Lung (tissue), 12 donors: ENCODE data around the gene STRBP. TPM values are rescaled to one million over a fixed set of nuclear protein-coding genes. Genes with fewer than 3 reads are reported as not detected.
A peak's percentile ranks its signal among the peaks of the same experiment; 100 is the strongest.

Experiments
- ATAC-seq: fragments of 200-7000 bp; cut with Tn5 transposase; one replicate; pipeline ENCODE4 v1.9.1; 2020; ENCODE audit warnings: moderate number of reproducible peaks; ENCODE audit not compliant: insufficient read depth, low FRiP score
- DNase-seq, 3 donors: peaks; one replicate each; pipeline ENCODE4 v3.0.0-alpha.2; 2013 to 2017
- H3K27ac ChIP-seq, 2 donors: one replicate each; pipeline ENCODE4 v1.5.1; 2013; ENCODE audit warnings: mild to moderate bottlenecking in 2 of 2, moderate library complexity in 2 of 2, control low read depth in 1 of 2, inconsistent platforms in 1 of 2, low read depth in 1 of 2, low read length in 1 of 2
- H3K27me3 ChIP-seq, 3 donors: one replicate each; pipeline ENCODE4 v1.5.1; 2013; ENCODE audit warnings: low read length in 2 of 3; ENCODE audit not compliant: control insufficient read depth in 3 of 3, insufficient read depth in 3 of 3
- H3K36me3 ChIP-seq, 4 donors: one replicate each; pipeline ENCODE4 v1.5.1; 2013; ENCODE audit warnings: low read length in 4 of 4, mild to moderate bottlenecking in 1 of 4, moderate library complexity in 1 of 4; ENCODE audit not compliant: control insufficient read depth in 4 of 4, insufficient read depth in 4 of 4
- H3K4me1 ChIP-seq, 5 donors: one replicate each; pipeline ENCODE4 v1.5.1; 2013; ENCODE audit warnings: low read length in 5 of 5, mild to moderate bottlenecking in 2 of 5, moderate library complexity in 1 of 5; ENCODE audit not compliant: control insufficient read depth in 5 of 5, insufficient read depth in 5 of 5
- H3K4me3 ChIP-seq: one replicate; pipeline ENCODE4 v1.5.1; 2013; ENCODE audit warnings: mild to moderate bottlenecking, control low read depth, moderate library complexity
- H3K9ac ChIP-seq, 2 donors: one replicate each; pipeline ENCODE4 v1.5.1; 2013; ENCODE audit warnings: low read length in 2 of 2, control low read depth in 1 of 2; ENCODE audit not compliant: insufficient read depth in 1 of 2
- H3K9me3 ChIP-seq, 4 donors: one replicate each; pipeline ENCODE4 v1.5.1; 2013; ENCODE audit warnings: low read length in 3 of 4, mild to moderate bottlenecking in 1 of 4, moderate library complexity in 1 of 4; ENCODE audit not compliant: control insufficient read depth in 4 of 4, insufficient read depth in 3 of 4
- WGBS, 2 donors: extraction: QIAGEN DNeasy Blood & Tissue Kit; methylation state at CpG; one replicate each; pipeline ENCODE4 v1.1.7; 2013; 5-methylcytosine and 5-hydroxymethylcytosine counted together
- polyA plus RNA-seq, 2 donors: library from polyadenylated mRNA; stranded (reverse); fragments of 200-250 nt; gene quantifications; one replicate each; pipeline ENCODE4 v1.2.1, GENCODE V29; 2013
- total RNA-seq, 2 donors: library from RNA; depleted of rRNA in 1 of 2; stranded (reverse); fragments of >200 nt in 1 of 2; gene quantifications; one replicate each; pipeline ENCODE4 v1.2.1, GENCODE V29; 2014 to 2021
- TF ChIP-seq, protein P1 (sequence below): IDR thresholded peaks from 2 replicates; pipeline ENCODE4 v1.5.1; 2012; ENCODE audit warnings: mild to moderate bottlenecking; ENCODE audit errors: control extremely low read depth, extremely low read depth
- donor health status: control.
- donor health status: control.
- donor health status: Bipolar disorder and iron deficiency.
- donor health status: healthy.
- donor health status: DM: yes; HTN: yes; CAD: no.

Gene STRBP
- total and polyA plus RNA-seq, 4 donors: 8.3 to 27.2 (median 21.1) TPM

DNA sequence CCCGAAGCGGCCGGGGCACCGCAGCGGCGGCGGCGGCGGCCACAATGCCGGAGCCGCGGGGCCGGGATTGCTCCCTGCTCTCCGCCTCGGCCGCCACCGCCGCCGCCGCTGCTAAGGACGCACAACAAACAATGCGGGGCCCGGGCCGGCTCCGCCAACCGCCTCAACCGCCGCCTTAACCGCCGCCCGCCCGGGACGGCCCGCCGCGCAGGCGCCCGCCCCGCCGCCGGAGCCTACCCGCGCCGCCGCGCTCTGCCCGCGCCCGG lies 254 bp downstream of the STRBP start:
- Histone ChIP-seq H3K27me3 (peaks cover 0 to 6% (median 0%) of the 10 kb centered on the region in 3 donors), H3K36me3 (no peaks in the 10 kb centered on the region), H3K4me3 (peak overlapping the region; percentile 95), H3K4me1 (peaks cover 0 to 8% (median 3%) of the 10 kb centered on the region in 5 donors), H3K9ac (peak overlapping the region in 1 of 2 donors; percentile 61), H3K9me3 (no peaks in the 10 kb centered on the region), H3K27ac (peak overlapping the region; percentile 33 to 89)
- TF ChIP-seq, protein P1, sequence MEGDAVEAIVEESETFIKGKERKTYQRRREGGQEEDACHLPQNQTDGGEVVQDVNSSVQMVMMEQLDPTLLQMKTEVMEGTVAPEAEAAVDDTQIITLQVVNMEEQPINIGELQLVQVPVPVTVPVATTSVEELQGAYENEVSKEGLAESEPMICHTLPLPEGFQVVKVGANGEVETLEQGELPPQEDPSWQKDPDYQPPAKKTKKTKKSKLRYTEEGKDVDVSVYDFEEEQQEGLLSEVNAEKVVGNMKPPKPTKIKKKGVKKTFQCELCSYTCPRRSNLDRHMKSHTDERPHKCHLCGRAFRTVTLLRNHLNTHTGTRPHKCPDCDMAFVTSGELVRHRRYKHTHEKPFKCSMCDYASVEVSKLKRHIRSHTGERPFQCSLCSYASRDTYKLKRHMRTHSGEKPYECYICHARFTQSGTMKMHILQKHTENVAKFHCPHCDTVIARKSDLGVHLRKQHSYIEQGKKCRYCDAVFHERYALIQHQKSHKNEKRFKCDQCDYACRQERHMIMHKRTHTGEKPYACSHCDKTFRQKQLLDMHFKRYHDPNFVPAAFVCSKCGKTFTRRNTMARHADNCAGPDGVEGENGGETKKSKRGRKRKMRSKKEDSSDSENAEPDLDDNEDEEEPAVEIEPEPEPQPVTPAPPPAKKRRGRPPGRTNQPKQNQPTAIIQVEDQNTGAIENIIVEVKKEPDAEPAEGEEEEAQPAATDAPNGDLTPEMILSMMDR: no peak
- WGBS, 2 donors: 0 to 1% methylated on average over 3 to 49 of the region's 49 CpGs
- no peak for ATAC-seq
- no peak for DNase-seq

DNA sequence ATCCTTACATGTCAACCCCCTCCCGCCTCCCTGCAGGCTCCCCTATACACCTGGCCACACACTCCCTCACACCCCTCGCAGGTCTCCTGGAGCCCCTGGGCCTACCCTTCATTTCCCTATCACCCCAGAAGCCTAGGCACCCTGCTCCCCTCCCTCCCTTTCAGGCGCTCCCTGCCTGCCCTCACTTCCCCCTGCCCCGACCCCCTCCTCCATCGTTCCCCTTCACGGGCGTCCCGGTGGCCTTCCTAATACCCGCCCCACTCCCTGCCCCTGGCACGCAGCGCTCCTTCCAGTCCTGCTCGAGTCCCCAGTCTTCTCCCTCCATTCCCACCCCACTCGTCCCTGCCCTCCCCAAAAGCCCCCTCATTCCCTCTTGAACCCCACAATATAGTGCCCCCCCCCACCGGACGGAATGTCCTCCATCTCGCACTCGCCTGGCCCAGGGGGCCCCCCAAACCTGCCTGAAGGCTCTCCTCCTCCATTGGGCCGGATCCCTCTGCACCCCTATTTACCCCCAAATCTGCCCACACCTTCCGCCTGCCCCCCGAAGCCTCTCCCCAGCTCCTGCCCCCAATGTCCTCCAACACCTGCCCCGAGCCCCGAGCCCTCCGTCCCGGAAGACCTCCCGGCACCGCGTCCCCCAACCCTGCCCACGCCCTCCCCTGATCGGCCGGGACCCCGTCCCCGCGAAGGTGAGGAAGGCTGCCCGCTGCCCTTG lies 746 bp downstream of the STRBP start:
- Histone ChIP-seq H3K36me3 (no peaks in the 10 kb centered on the region), H3K4me1 (peaks cover 0 to 8% (median 3%) of the 10 kb centered on the region in 5 donors), H3K27me3 (peaks cover 0 to 6% (median 0%) of the 10 kb centered on the region in 3 donors), H3K4me3 (peak overlapping the region; percentile 95), H3K9ac (peak overlapping the region in 1 of 2 donors; percentile 61), H3K9me3 (no peaks in the 10 kb centered on the region), H3K27ac (peak overlapping the region; percentile 33 to 89)
- TF ChIP-seq, protein P1: no peak
- WGBS, 2 donors: 4 to 5% methylated on average over 34 of the region's 34 CpGs
- DNase-seq (peak in 2 of 3 donors; percentile 18 to 22), ATAC-seq (no peak)

DNA sequence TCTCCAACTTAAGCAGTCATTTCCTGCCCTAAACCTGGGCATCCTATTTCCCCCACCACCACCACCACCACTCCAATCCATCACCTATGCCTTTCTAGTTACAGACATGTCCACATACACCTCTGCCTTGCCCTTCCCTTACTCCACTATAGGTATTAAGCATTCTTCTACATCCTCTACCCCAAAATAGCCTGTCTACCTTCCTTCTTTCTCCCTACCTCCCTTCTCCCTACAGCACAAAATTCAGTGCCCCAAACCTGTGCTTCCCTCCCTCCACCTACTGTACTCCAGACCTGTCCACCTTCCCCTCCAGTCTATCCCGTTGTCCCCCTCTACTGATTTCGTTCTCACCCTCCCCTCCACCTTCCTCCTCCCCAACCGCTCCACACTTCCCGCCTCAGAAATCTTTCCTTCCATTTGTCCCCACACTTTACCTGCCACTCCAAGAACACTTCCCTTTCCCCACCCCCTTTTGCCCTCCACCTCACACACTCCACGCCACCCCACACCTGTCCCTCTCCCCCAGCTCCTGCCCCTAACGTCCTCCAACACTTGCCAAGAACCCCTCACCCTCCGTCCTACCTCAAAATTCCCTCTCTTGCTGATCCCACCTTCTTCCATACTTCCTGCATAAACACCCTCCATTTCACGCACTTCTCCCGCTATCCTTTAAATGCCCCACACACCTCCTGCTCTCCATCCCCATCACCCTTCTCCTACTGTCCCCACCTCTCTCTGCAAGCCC lies 1.6 kb downstream of the STRBP start:
- Histone ChIP-seq H3K4me3 (no peak overlapping the region), H3K9me3 (no peaks in the 10 kb centered on the region), H3K36me3 (no peaks in the 10 kb centered on the region), H3K27ac (no peak overlapping the region), H3K4me1 (peaks cover 0 to 8% (median 3%) of the 10 kb centered on the region in 5 donors), H3K9ac (peak overlapping the region in 1 of 2 donors; percentile 28), H3K27me3 (peaks cover 0 to 6% (median 0%) of the 10 kb centered on the region in 3 donors)
- TF ChIP-seq, protein P1: no peak
- ATAC-seq (no peak), DNase-seq (no peak)
- WGBS, 2 donors: 63 to 79% methylated on average over 9 of the region's 9 CpGs
